SH-SY5Y (cell line): ENCODE results near the gene C7orf33.

Source experiments
- GATA2 ChIP-seq: IDR thresholded peaks from 2 replicates; pipeline ENCODE4 v1.6.1; 2011; ENCODE audit warnings: mild to moderate bottlenecking, low read depth, low read length
- GATA3 ChIP-seq: IDR thresholded peaks from 2 replicates; pipeline ENCODE4 v1.6.1; 2011; ENCODE audit warnings: low read depth, mild to moderate bottlenecking, low read length, moderate library complexity

GRCh38 chr7:148579366-148579765, 11.2 kb upstream of the C7orf33 start:
- TF ChIP-seq GATA2 = no peak
- TF ChIP-seq GATA3 = no peak
